SJCRH30 (cell line): Measurements from ENCODE around the gene VAV1. TPM values are rescaled to one million over a fixed set of nuclear protein-coding genes. Genes with fewer than 3 reads are reported as not detected.
"Not testable (repeated sequence)": the region's sequence is repeated elsewhere in the genome, so short reads cannot be mapped to it uniquely, and the experiment has no call there.

ENCODE experiments used
- DNase-seq, 2 experiments: peaks; one replicate each; pipeline ENCODE4 v3.0.0-alpha.2; 2015 to 2020
- H3K27ac ChIP-seq: fragments of 250-450 bp; sonication (Bioruptor Pico); 2 replicates; pipeline ENCODE4 v1.5.1; 2020; ENCODE audit warnings: mild to moderate bottlenecking, moderate library complexity
- H3K27me3 ChIP-seq: fragments of 250-450 bp; sonication (Bioruptor Pico); 2 replicates; pipeline ENCODE4 v1.5.1; 2020; ENCODE audit warnings: mild to moderate bottlenecking, moderate library complexity
- H3K36me3 ChIP-seq: fragments of 250-450 bp; sonication (Bioruptor Pico); 2 replicates; pipeline ENCODE4 v1.5.1; 2020; ENCODE audit warnings: mild to moderate bottlenecking, moderate library complexity
- H3K4me1 ChIP-seq: fragments of 250-450 bp; sonication (Bioruptor Pico); 2 replicates; pipeline ENCODE4 v1.5.1; 2020; ENCODE audit warnings: mild to moderate bottlenecking, moderate library complexity
- H3K4me3 ChIP-seq: fragments of 250-450 bp; sonication (Bioruptor Pico); 2 replicates; pipeline ENCODE4 v1.5.1; 2020; ENCODE audit warnings: mild to moderate bottlenecking, moderate library complexity
- H3K9me3 ChIP-seq: fragments of 250-450 bp; sonication (Bioruptor Pico); replicated peaks from 2 replicates; pipeline ENCODE4 v1.5.1; 2020; ENCODE audit warnings: mild to moderate bottlenecking, moderate library complexity
- total RNA-seq: library from RNA; depleted of rRNA; stranded (reverse); fragments of >200 nt; shearing (Covaris generic); gene quantifications from 2 replicates; pipeline ENCODE4 v1.2.3, GENCODE V29; 2014

VAV1 gene
- total RNA-seq, 1 experiment from 2014 or later, result not detected

- Histone ChIP-seq H3K4me1 (no peaks in the 10 kb centered on the region), H3K9me3 (0 out of 2 replicates have a peak, but pooled peaks cover 2% of the 10 kb centered on the region), H3K27me3 (no peaks in the 10 kb centered on the region), H3K27ac (no peak overlapping the region), H3K36me3 (no peaks in the 10 kb centered on the region), H3K4me3 (no peak overlapping the region)
- DNase-seq, result no peak
Observed at GRCh38 chr19:6822311-6822670, 49.8 kb downstream of the VAV1 start.

- Histone ChIP-seq H3K9me3 (no peaks in the 10 kb centered on the region), H3K27ac (no peak overlapping the region), H3K4me1 (no peaks in the 10 kb centered on the region), H3K4me3 (no peak overlapping the region), H3K36me3 (no peaks in the 10 kb centered on the region), H3K27me3 (no peaks in the 10 kb centered on the region)
- DNase-seq, result no peak
Observed at GRCh38 chr19:6825076-6825774, 52.7 kb downstream of the VAV1 start.

GRCh38 chr19:6826281-6826920 is 53.9 kb downstream of the VAV1 start:
- no peak overlapping the region for H3K4me3 ChIP-seq
- no peaks in the 10 kb centered on the region for H3K36me3 ChIP-seq
- no peak for DNase-seq
- no peak overlapping the region for H3K27ac ChIP-seq
- no peaks in the 10 kb centered on the region for H3K9me3 ChIP-seq
- H3K4me1 ChIP-seq, result no peaks in the 10 kb centered on the region
- no peaks in the 10 kb centered on the region for H3K27me3 ChIP-seq

- H3K36me3 ChIP-seq, result no peaks in the 10 kb centered on the region
Observed at GRCh38 chr19:6828306-6828697, 55.8 kb downstream of the VAV1 start.

GRCh38 chr19:6828698-6829633 is 56.5 kb downstream of the VAV1 start:
- H3K27me3 ChIP-seq, result no peaks in the 10 kb centered on the region
- H3K4me3 ChIP-seq, result no peak overlapping the region
- DNase-seq, result peak; percentile 7 to 8
- H3K4me1 ChIP-seq, result no peaks in the 10 kb centered on the region
- H3K27ac ChIP-seq, result no peak overlapping the region
- no peaks in the 10 kb centered on the region for H3K9me3 ChIP-seq
- H3K36me3 ChIP-seq, result no peaks in the 10 kb centered on the region

More at GRCh38 chr19:6828306-6828697, 55.8 kb downstream of the VAV1 start:
- Histone ChIP-seq H3K27me3 (no peaks in the 10 kb centered on the region), H3K9me3 (no peaks in the 10 kb centered on the region), H3K27ac (no peak overlapping the region), H3K4me3 (no peak overlapping the region), H3K4me1 (no peaks in the 10 kb centered on the region)
- no peak for DNase-seq

- H3K9me3 ChIP-seq, H3K27ac ChIP-seq, H3K4me3 ChIP-seq, H3K4me1 ChIP-seq, H3K36me3 ChIP-seq, H3K27me3 ChIP-seq, DNase-seq: not testable (repeated sequence)
Observed at GRCh38 chr19:6829829-6830228, 57.3 kb downstream of the VAV1 start.

- H3K27me3 ChIP-seq, DNase-seq, H3K36me3 ChIP-seq, H3K4me3 ChIP-seq, H3K4me1 ChIP-seq, H3K27ac ChIP-seq, H3K9me3 ChIP-seq: not testable (repeated sequence)
Observed at GRCh38 chr19:6831084-6831483, 58.6 kb downstream of the VAV1 start.

- DNase-seq, result no peak
- Histone ChIP-seq H3K27ac (no peak overlapping the region), H3K4me1 (no peaks in the 10 kb centered on the region), H3K27me3 (no peaks in the 10 kb centered on the region), H3K9me3 (no peaks in the 10 kb centered on the region), H3K36me3 (no peaks in the 10 kb centered on the region), H3K4me3 (no peak overlapping the region)
Observed at GRCh38 chr19:6832412-6832811, 59.9 kb downstream of the VAV1 start.

- H3K4me3 ChIP-seq, result no peak overlapping the region
- no peak for DNase-seq
Observed at GRCh38 chr19:6833166-6833790, 60.8 kb downstream of the VAV1 start.

GRCh38 chr19:6834433-6834832 is 61.9 kb downstream of the VAV1 start:
- Histone ChIP-seq H3K9me3 (no peaks in the 10 kb centered on the region), H3K4me3 (no peak overlapping the region), H3K27me3 (no peaks in the 10 kb centered on the region), H3K27ac (no peak overlapping the region), H3K36me3 (no peaks in the 10 kb centered on the region), H3K4me1 (no peaks in the 10 kb centered on the region)
- no peak for DNase-seq

More at GRCh38 chr19:6833166-6833790, 60.8 kb downstream of the VAV1 start:
- H3K9me3 ChIP-seq, result no peaks in the 10 kb centered on the region
- no peaks in the 10 kb centered on the region for H3K4me1 ChIP-seq
- H3K27me3 ChIP-seq, result no peaks in the 10 kb centered on the region
- H3K36me3 ChIP-seq, result no peaks in the 10 kb centered on the region
- H3K27ac ChIP-seq, result no peak overlapping the region

GRCh38 chr19:6835501-6835900 is 63.0 kb downstream of the VAV1 start:
- no peak for DNase-seq
- Histone ChIP-seq H3K4me3 (no peak overlapping the region), H3K27me3 (no peaks in the 10 kb centered on the region), H3K9me3 (no peaks in the 10 kb centered on the region), H3K36me3 (no peaks in the 10 kb centered on the region), H3K27ac (no peak overlapping the region), H3K4me1 (no peaks in the 10 kb centered on the region)

GRCh38 chr19:6837525-6837924 is 65.0 kb downstream of the VAV1 start:
- DNase-seq, result no peak
- no peak overlapping the region for H3K27ac ChIP-seq
- H3K4me1 ChIP-seq, result no peaks in the 10 kb centered on the region
- H3K36me3 ChIP-seq, result no peaks in the 10 kb centered on the region
- H3K27me3 ChIP-seq, result no peaks in the 10 kb centered on the region
- H3K4me3 ChIP-seq, result no peak overlapping the region
- H3K9me3 ChIP-seq, result no peaks in the 10 kb centered on the region

- Histone ChIP-seq H3K4me1 (no peaks in the 10 kb centered on the region), H3K9me3 (no peaks in the 10 kb centered on the region), H3K27ac (no peak overlapping the region), H3K27me3 (no peaks in the 10 kb centered on the region), H3K4me3 (no peak overlapping the region), H3K36me3 (no peaks in the 10 kb centered on the region)
- DNase-seq, result no peak
Observed at GRCh38 chr19:6838062-6838655, 65.7 kb downstream of the VAV1 start.

GRCh38 chr19:6842871-6843607 is 70.5 kb downstream of the VAV1 start:
- no peaks in the 10 kb centered on the region for H3K9me3 ChIP-seq
- DNase-seq, result no peak
- H3K4me1 ChIP-seq, result no peaks in the 10 kb centered on the region
- H3K36me3 ChIP-seq, result no peaks in the 10 kb centered on the region
- H3K27me3 ChIP-seq, result no peaks in the 10 kb centered on the region
- no peak overlapping the region for H3K27ac ChIP-seq
- no peak overlapping the region for H3K4me3 ChIP-seq
